Endodermal cell (in vitro differentiated cells): ENCODE results near the gene ADCYAP1R1. TPM values are rescaled to one million over a fixed set of nuclear protein-coding genes. Genes with fewer than 3 reads are reported as not detected.

Source experiments
- DNase-seq: peaks from one replicate; pipeline ENCODE4 v3.0.0-alpha.2; 2017
- H3K27ac ChIP-seq: 2 replicates; pipeline ENCODE4 v1.5.1; 2013; ENCODE audit warnings: mild to moderate bottlenecking, low read depth, low read length, moderate library complexity
- H3K27me3 ChIP-seq: 2 replicates; pipeline ENCODE4 v1.6.1; 2013; ENCODE audit warnings: mild to moderate bottlenecking, low read length, moderate library complexity; ENCODE audit not compliant: insufficient read depth, control insufficient read depth, poor library complexity, severe bottlenecking
- H3K36me3 ChIP-seq: 2 replicates; pipeline ENCODE4 v1.7.0; 2013; ENCODE audit warnings: mild to moderate bottlenecking, low read length, moderate library complexity; ENCODE audit not compliant: control insufficient read depth, insufficient read depth
- H3K4me1 ChIP-seq: one replicate; pipeline ENCODE4 v1.7.0; 2013; ENCODE audit warnings: low read length; ENCODE audit not compliant: control insufficient read depth, insufficient read depth
- H3K4me3 ChIP-seq: 2 replicates; pipeline ENCODE4 v1.5.1; 2013; ENCODE audit warnings: mild to moderate bottlenecking, low read length, moderate library complexity
- H3K9ac ChIP-seq: 2 replicates; pipeline ENCODE4 v1.6.1; 2013; ENCODE audit warnings: mild to moderate bottlenecking, low read length, moderate library complexity; ENCODE audit not compliant: poor library complexity, severe bottlenecking; ENCODE audit errors: extremely low read depth
- H3K9me3 ChIP-seq: 2 replicates; pipeline ENCODE4 v1.6.1; 2013; ENCODE audit warnings: mild to moderate bottlenecking, low read length, moderate library complexity; ENCODE audit not compliant: control insufficient read depth
- H3K27ac Mint-ChIP-seq: 2 replicates; pipeline ENCODE4 v1.8.0; 2020; ENCODE audit warnings: mixed read lengths
- H3K27me3 Mint-ChIP-seq: 2 replicates; pipeline ENCODE4 v1.8.0; 2021; ENCODE audit warnings: mild to moderate bottlenecking, mixed read lengths; ENCODE audit not compliant: insufficient read depth
- H3K36me3 Mint-ChIP-seq: 2 replicates; pipeline ENCODE4 v1.8.0; 2020; ENCODE audit warnings: low read depth, mixed read lengths
- H3K4me1 Mint-ChIP-seq: 2 replicates; pipeline ENCODE4 v1.8.0; 2020; ENCODE audit warnings: mixed read lengths
- H3K4me3 Mint-ChIP-seq: 2 replicates; pipeline ENCODE4 v1.8.0; 2020; ENCODE audit warnings: mild to moderate bottlenecking, moderate library complexity, mixed read lengths
- H3K9me3 Mint-ChIP-seq: 2 replicates; pipeline ENCODE4 v1.8.0; 2020; ENCODE audit warnings: mild to moderate bottlenecking, mixed read lengths
- CTCF ChIP-seq: fragments of 200-600 bp; sonication (generic); conservative IDR thresholded peaks from 2 replicates; pipeline ENCODE4 v1.5.0; 2021; ENCODE audit warnings: antibody characterized with exemption, mild to moderate bottlenecking
- WGBS, 2 experiments: methylation state at CpG; one replicate each; pipeline versions ENCODE4 v1.1.5 to v1.1.7; 2013; ENCODE audit warnings: missing lambda C conversion rate in 2 of 2, mixed read lengths in 1 of 2; ENCODE audit not compliant: insufficient coverage in 1 of 2, insufficient read length in 1 of 2; 5-methylcytosine and 5-hydroxymethylcytosine counted together
- total RNA-seq, 2 donors: library from RNA; stranded (reverse); fragmentation: NEBNext Ultra II Directional in 1 of 2; extraction: Animal tissue kit (Norgen Biotek cat#: 25700) in 1 of 2; gene quantifications; 2 replicates in 1 of 2; 3 replicates in 1 of 2; pipeline ENCODE4 v1.2.1, GENCODE V29; 2021

Gene ADCYAP1R1
- total RNA-seq, 2 donors from 2014 or later = 1.2 to 2.1 TPM

- Mint-ChIP-seq H3K36me3 (no peaks in the 10 kb centered on the region), H3K4me3 (no peak overlapping the region), H3K9me3 (no peaks in the 10 kb centered on the region), H3K4me1 (peaks cover under 1% of the 10 kb centered on the region), H3K27me3 (peaks cover 7% of the 10 kb centered on the region), H3K27ac (no peak overlapping the region)
- no peak for TF ChIP-seq CTCF
- no peaks in the 10 kb centered on the region for H3K27me3 ChIP-seq
- DNase-seq = no peak
- WGBS, 2 experiments = 91% methylated on average over 3 of the region's 3 CpGs; no CpG with 5 or more reads in 1 of the 2 experiments
- H3K4me3 ChIP-seq = no peak overlapping the region
- H3K36me3 ChIP-seq = no peaks in the 10 kb centered on the region
- H3K9ac ChIP-seq = no peak overlapping the region
- no peaks in the 10 kb centered on the region for H3K4me1 ChIP-seq
- H3K9me3 ChIP-seq = no peaks in the 10 kb centered on the region
- H3K27ac ChIP-seq = no peak overlapping the region
Measured at GRCh38 chr7:31014826-31015225, 37.3 kb upstream of the ADCYAP1R1 start.

DNA sequence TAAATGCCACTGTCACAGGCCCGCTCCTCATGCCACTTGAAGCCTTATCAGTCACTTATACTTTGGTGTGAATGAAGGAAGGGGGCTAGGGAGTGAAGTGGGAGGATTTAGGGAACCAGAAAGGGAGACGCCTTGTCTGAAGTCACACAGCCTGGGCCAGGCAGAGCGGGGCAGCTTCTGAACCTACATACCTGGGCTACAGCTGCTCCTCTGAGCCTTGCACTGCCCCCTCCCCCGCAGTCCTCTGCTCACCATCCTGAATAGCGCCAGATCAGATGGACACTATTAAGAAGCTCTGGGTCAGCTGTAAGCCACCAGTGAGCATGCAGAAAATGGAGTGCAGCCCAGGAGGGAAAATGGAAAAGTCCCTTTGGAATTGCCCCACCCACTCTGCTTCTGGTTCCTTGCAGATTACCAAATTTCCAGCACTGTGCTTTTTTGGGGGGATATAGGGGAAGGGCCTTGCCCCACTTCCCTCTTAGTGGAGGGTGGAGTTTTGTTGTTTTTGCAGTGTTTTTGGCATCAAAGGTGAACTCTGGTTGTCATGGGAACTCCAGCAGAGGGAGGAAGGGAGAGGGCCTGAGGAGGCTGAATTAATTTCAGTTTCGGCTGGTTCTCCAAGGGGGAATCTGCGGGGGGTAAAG is 35.0 kb upstream of the ADCYAP1R1 start:
- H3K4me3 ChIP-seq = no peak overlapping the region
- TF ChIP-seq CTCF = no peak
- H3K9me3 ChIP-seq = no peaks in the 10 kb centered on the region
- no peaks in the 10 kb centered on the region for H3K36me3 ChIP-seq
- 87 to 92% methylated on average over 4 to 7 of the region's 7 CpGs for WGBS, 2 experiments
- Mint-ChIP-seq H3K36me3 (no peaks in the 10 kb centered on the region), H3K27me3 (peaks cover 5% of the 10 kb centered on the region), H3K4me3 (no peak overlapping the region), H3K9me3 (no peaks in the 10 kb centered on the region), H3K27ac (no peak overlapping the region), H3K4me1 (peaks cover 15% of the 10 kb centered on the region)
- no peak for DNase-seq
- no peaks in the 10 kb centered on the region for H3K4me1 ChIP-seq
- H3K27ac ChIP-seq = no peak overlapping the region
- H3K9ac ChIP-seq = no peak overlapping the region
- no peaks in the 10 kb centered on the region for H3K27me3 ChIP-seq

- Histone ChIP-seq H3K4me3 (no peak overlapping the region), H3K36me3 (no peaks in the 10 kb centered on the region), H3K27ac (no peak overlapping the region), H3K4me1 (no peaks in the 10 kb centered on the region), H3K9ac (no peak overlapping the region), H3K9me3 (no peaks in the 10 kb centered on the region), H3K27me3 (no peaks in the 10 kb centered on the region)
- peak; percentile 29 for TF ChIP-seq CTCF
- H3K27me3 Mint-ChIP-seq = peaks cover 5% of the 10 kb centered on the region
- H3K4me1 Mint-ChIP-seq = peaks cover 17% of the 10 kb centered on the region
- WGBS, 2 experiments = 96% methylated on average over 5 of the region's 5 CpGs; no CpG with 5 or more reads in 1 of the 2 experiments
- no peak for DNase-seq
- no peaks in the 10 kb centered on the region for H3K9me3 Mint-ChIP-seq
- H3K36me3 Mint-ChIP-seq = no peaks in the 10 kb centered on the region
- no peak overlapping the region for H3K27ac Mint-ChIP-seq
- no peak overlapping the region for H3K4me3 Mint-ChIP-seq
Measured at GRCh38 chr7:31017721-31018120, 34.4 kb upstream of the ADCYAP1R1 start.
